HepG2 (cell line): Measurements from ENCODE around the gene MMP24OS. TPM values are rescaled to one million over a fixed set of nuclear protein-coding genes. Genes with fewer than 3 reads are reported as not detected.

ENCODE experiments used
- ELF3 ChIP-seq: IDR thresholded peaks from 2 replicates; pipeline ENCODE4 v1.6.1; 2016; ENCODE audit warnings: missing genetic modification reagents, missing compliant biosample characterization
- IRF1 ChIP-seq: sonication (generic); formaldehyde crosslinking; IDR thresholded peaks from 2 replicates; pipeline ENCODE4 v1.4.0; 2020; ENCODE audit warnings: low read depth, mild to moderate bottlenecking, missing genetic modification reagents
- KLF11 ChIP-seq: IDR thresholded peaks from 2 replicates; pipeline ENCODE4 v1.6.1; 2016; ENCODE audit warnings: missing compliant biosample characterization
- NPAS2 ChIP-seq: sonication (generic); formaldehyde crosslinking; IDR thresholded peaks from 2 replicates; pipeline ENCODE4 v1.8.0; 2022; ENCODE audit warnings: mild to moderate bottlenecking, missing genetic modification reagents, borderline replicate concordance
- PHB2 ChIP-seq: fragments of 450-650 bp; IDR thresholded peaks from 2 replicates; pipeline ENCODE4 v1.6.1; 2018; ENCODE audit not compliant: partially characterized antibody
- PHF5A ChIP-seq: IDR thresholded peaks from one replicate; pipeline ENCODE4 v1.6.1; 2018; ENCODE audit warnings: low read depth, missing genetic modification reagents; ENCODE audit not compliant: unreplicated experiment
- PITX1 ChIP-seq: sonication (generic); formaldehyde crosslinking; IDR thresholded peaks from 2 replicates; pipeline ENCODE4 v1.5.1; 2020; ENCODE audit warnings: mild to moderate bottlenecking, missing genetic modification reagents
- RBFOX2 ChIP-seq: fragments of 200-400 bp; formaldehyde crosslinking; IDR thresholded peaks from 2 replicates; pipeline ENCODE4 v1.6.1; 2017; ENCODE audit warnings: low read depth, mild to moderate bottlenecking, low read length
- SIN3A ChIP-seq: IDR thresholded peaks from 2 replicates; pipeline ENCODE4 v1.6.1; 2011; ENCODE audit warnings: low read depth, mild to moderate bottlenecking, control low read depth, low read length, borderline replicate concordance
- SP140L ChIP-seq: sonication (generic); formaldehyde crosslinking; IDR thresholded peaks from 2 replicates; pipeline ENCODE4 v1.4.0; 2020; ENCODE audit warnings: missing genetic modification reagents, borderline replicate concordance
- ZHX2 ChIP-seq, 2 experiments: sonication (generic) in 1 of 2; formaldehyde crosslinking in 1 of 2; IDR thresholded peaks; 2 replicates each; pipeline versions ENCODE4 v1.6.1 to v1.9.0; 2014 to 2022; ENCODE audit warnings: antibody characterized with exemption in 1 of 2, borderline replicate concordance in 1 of 2, inconsistent platforms in 1 of 2, low read depth in 1 of 2, missing genetic modification reagents in 1 of 2
- ZNF143 ChIP-seq: sonication (generic); formaldehyde crosslinking; IDR thresholded peaks from 2 replicates; pipeline ENCODE4 v1.4.0; 2020; ENCODE audit warnings: missing genetic modification reagents
- ZNF280D ChIP-seq: sonication (generic); formaldehyde crosslinking; IDR thresholded peaks from 2 replicates; pipeline ENCODE4 v1.5.1; 2020; ENCODE audit warnings: mild to moderate bottlenecking, missing genetic modification reagents
- ZNF33B ChIP-seq: sonication (generic); formaldehyde crosslinking; IDR thresholded peaks from 2 replicates; pipeline ENCODE4 v1.5.1; 2020; ENCODE audit warnings: mild to moderate bottlenecking, missing genetic modification reagents
- ZXDC ChIP-seq: sonication (generic); formaldehyde crosslinking; IDR thresholded peaks from 2 replicates; pipeline ENCODE4 v1.5.0; 2020; ENCODE audit warnings: mild to moderate bottlenecking, missing genetic modification reagents
- polyA plus RNA-seq, 8 experiments: library from polyadenylated mRNA; depleted of rRNA in 3 of 8; stranded (reverse) in 7 of 8; unstranded in 1 of 8; fragments of >200 nt; fragmentation: Illumina TruSeq in 4 of 8; extraction: Trizol in 4 of 8; gene quantifications; 2 replicates each; pipeline versions ENCODE4 v1.2.1 to v1.2.3, GENCODE V29; 2011 to 2016; ENCODE audit warnings: low read depth in 4 of 8, missing spikeins in 1 of 8, mixed read lengths in 1 of 8; ENCODE audit not compliant: insufficient read depth in 1 of 8
- total RNA-seq, 5 experiments: library from RNA; depleted of rRNA; stranded (reverse); fragments of >200 nt; fragmentation: Illumina TruSeq; extraction: Trizol; gene quantifications; 2 replicates each; pipeline ENCODE4 v1.2.3, GENCODE V29; 2016; ENCODE audit warnings: low read depth in 1 of 5

The MMP24OS gene
- total and polyA plus RNA-seq, 2 of the 13 experiments (the other 11 are each of a cell fraction or from before 2014, with no cell fraction given), result 6.0 to 8.5 TPM

- TF ChIP-seq ZXDC (CRISPR knock-in tag) (0 out of 2 replicates have a peak, but pooled peaks have one; percentile 88), SIN3A (no peak; the same call in 1 of the 2 replicates), ZNF280D (no peak), NPAS2 (no peak), SP140L (CRISPR knock-in tag) (no peak), PHF5A (no peak), ZHX2 (IDR thresholded peaks at IDR 0.05; ENCODE audit: low read depth) (0 out of 2 replicates have a peak, but pooled peaks have one; percentile 6), ZHX2 (CRISPR knock-in tag; IDR thresholded peaks at IDR 0.05; ENCODE audit: borderline replicate concordance) (no peak), ELF3 (CRISPR knock-in tag) (no peak), PHB2 (no peak), RBFOX2 (no peak), ZNF33B (CRISPR knock-in tag) (no peak), ZNF143 (CRISPR knock-in tag) (no peak), IRF1 (CRISPR knock-in tag) (0 out of 2 replicates have a peak, but pooled peaks have one; percentile 60), PITX1 (CRISPR knock-in tag) (no peak), KLF11 (CRISPR knock-in tag) (no peak; the same call in 1 of the 2 replicates)
These were observed 5.7 kb upstream of the MMP24OS start (continued) for GRCh38 chr20:35283441-35284266.
